Measurements from ENCODE around the gene CYP2C19. TPM values are rescaled to one million over a fixed set of nuclear protein-coding genes. Genes with fewer than 3 reads are reported as not detected.
"Not testable (repeated sequence)": the region's sequence is repeated elsewhere in the genome, so short reads cannot be mapped to it uniquely, and the experiment has no call there.

The CYP2C19 gene
- total RNA-seq, 3 donors from 2014 or later, result 0.13 TPM; not detected in 2

DNA sequence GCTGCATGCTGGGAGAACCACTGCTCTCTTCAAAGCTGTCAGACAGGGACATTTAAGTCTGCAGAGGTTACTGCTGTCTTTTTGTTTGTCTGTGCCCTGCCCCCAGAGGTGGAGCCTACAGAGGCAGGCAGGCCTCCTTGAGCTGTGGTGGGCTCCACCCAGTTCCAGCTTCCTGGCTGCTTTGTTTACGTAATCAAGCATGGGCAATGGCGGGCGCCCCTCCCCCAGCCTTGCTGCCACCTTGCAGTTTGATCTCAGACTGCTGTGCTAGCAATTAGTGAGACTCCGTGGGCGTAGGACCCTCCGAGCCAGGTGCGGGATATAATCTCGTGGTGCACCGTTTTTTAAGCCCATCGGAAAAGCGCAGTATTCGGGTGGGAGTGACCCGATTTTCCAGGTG lies 67.5 kb downstream of the CYP2C19 start:
- peaks cover 26% of the 10 kb centered on the region for H3K9me3 Mint-ChIP-seq
- not testable (repeated sequence) for ATAC-seq; H3K36me3 Mint-ChIP-seq (ENCODE audit: insufficient read depth); DNase-seq; H3K4me1 Mint-ChIP-seq (ENCODE audit: low read depth); H3K4me3 Mint-ChIP-seq; H3K27me3 Mint-ChIP-seq (ENCODE audit: low read depth)

DNA sequence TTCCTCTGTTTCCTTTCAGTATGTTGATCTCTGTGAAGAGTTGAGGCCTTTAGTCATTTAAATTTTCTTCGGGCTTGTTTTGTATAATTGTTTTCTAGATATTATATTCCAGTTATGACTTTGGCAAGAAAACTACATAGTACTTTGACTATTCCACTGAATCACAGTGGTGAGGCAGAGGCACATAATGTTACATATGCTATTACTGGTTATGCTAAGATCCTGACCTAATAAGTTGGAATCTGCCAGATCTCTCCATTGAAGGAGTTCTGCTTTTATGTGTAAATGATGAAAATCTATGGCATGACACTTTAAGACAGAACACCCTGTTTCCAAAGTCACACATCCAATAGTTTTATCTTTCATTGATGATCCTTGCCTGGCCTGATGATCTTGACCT lies 83.7 kb downstream of the CYP2C19 start:
- Mint-ChIP-seq H3K36me3 (ENCODE audit: insufficient read depth) (no peaks in the 10 kb centered on the region), H3K4me1 (ENCODE audit: low read depth) (no peaks in the 10 kb centered on the region), H3K4me3 (no peak overlapping the region), H3K27me3 (ENCODE audit: low read depth) (no peaks in the 10 kb centered on the region), H3K9me3 (peaks cover 12% of the 10 kb centered on the region)
- DNase-seq, result no peak
- ATAC-seq, result no peak

DNA sequence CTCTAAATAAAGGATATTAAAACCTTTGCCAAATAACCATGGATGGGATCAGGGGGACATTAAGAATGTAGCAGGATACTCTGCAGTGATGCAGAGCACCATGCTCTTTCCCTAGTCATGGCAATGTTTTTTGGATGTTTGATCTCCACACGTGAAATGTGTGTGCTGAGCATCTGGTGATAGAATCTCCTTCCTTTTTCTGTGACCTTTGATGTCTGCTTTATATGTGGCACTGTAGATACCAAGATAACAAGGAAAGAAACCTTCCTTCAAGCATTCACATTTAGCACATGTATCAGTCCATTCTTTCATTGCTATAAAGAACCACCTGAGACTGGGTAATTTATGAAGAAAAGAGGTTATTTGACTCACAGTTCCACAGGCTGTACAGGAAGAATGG lies 88.3 kb downstream of the CYP2C19 start:
- DNase-seq, result no peak
- Mint-ChIP-seq H3K4me3 (no peak overlapping the region), H3K9me3 (no peaks in the 10 kb centered on the region), H3K4me1 (ENCODE audit: low read depth) (no peaks in the 10 kb centered on the region), H3K36me3 (ENCODE audit: insufficient read depth) (no peaks in the 10 kb centered on the region), H3K27me3 (ENCODE audit: low read depth) (no peaks in the 10 kb centered on the region)
- no peak for ATAC-seq

GRCh38 chr10:94851263-94851662 lies 88.8 kb downstream of the CYP2C19 start:
- H3K9me3 Mint-ChIP-seq, result no peaks in the 10 kb centered on the region
- H3K4me3 Mint-ChIP-seq, result no peak overlapping the region
- ATAC-seq, result no peak
- H3K4me1 Mint-ChIP-seq (ENCODE audit: low read depth), result no peaks in the 10 kb centered on the region
- H3K27me3 Mint-ChIP-seq (ENCODE audit: low read depth), result no peaks in the 10 kb centered on the region
- H3K36me3 Mint-ChIP-seq (ENCODE audit: insufficient read depth), result no peaks in the 10 kb centered on the region
- no peak for DNase-seq

GRCh38 chr10:94852438-94852837 lies 90.0 kb downstream of the CYP2C19 start:
- DNase-seq, result no peak
- H3K4me1 Mint-ChIP-seq (ENCODE audit: low read depth), result no peaks in the 10 kb centered on the region

GRCh38 chr10:94853065-94853464 lies 90.6 kb downstream of the CYP2C19 start:
- H3K9me3 Mint-ChIP-seq, result peaks cover 4% of the 10 kb centered on the region
- no peak overlapping the region for H3K4me3 Mint-ChIP-seq
- H3K27me3 Mint-ChIP-seq (ENCODE audit: low read depth), result no peaks in the 10 kb centered on the region
- no peaks in the 10 kb centered on the region for H3K36me3 Mint-ChIP-seq (ENCODE audit: insufficient read depth)
- no peaks in the 10 kb centered on the region for H3K4me1 Mint-ChIP-seq (ENCODE audit: low read depth)
- DNase-seq, result no peak
- no peak for ATAC-seq

More at GRCh38 chr10:94852438-94852837, 90.0 kb downstream of the CYP2C19 start:
- H3K27me3 Mint-ChIP-seq (ENCODE audit: low read depth), result no peaks in the 10 kb centered on the region
- H3K9me3 Mint-ChIP-seq, result peaks cover 4% of the 10 kb centered on the region
- ATAC-seq, result no peak
- no peaks in the 10 kb centered on the region for H3K36me3 Mint-ChIP-seq (ENCODE audit: insufficient read depth)
- no peak overlapping the region for H3K4me3 Mint-ChIP-seq

GRCh38 chr10:94858005-94858404 lies 95.5 kb downstream of the CYP2C19 start:
- DNase-seq (no peak), ATAC-seq (no peak)
- Mint-ChIP-seq H3K4me1 (ENCODE audit: low read depth) (no peaks in the 10 kb centered on the region), H3K36me3 (ENCODE audit: insufficient read depth) (no peaks in the 10 kb centered on the region), H3K27me3 (ENCODE audit: low read depth) (no peaks in the 10 kb centered on the region), H3K9me3 (peaks cover 14% of the 10 kb centered on the region), H3K4me3 (no peak overlapping the region)

GRCh38 chr10:94859086-94859485 lies 96.6 kb downstream of the CYP2C19 start:
- Mint-ChIP-seq H3K4me1 (ENCODE audit: low read depth) (no peaks in the 10 kb centered on the region), H3K27me3 (ENCODE audit: low read depth) (no peaks in the 10 kb centered on the region), H3K4me3 (no peak overlapping the region), H3K36me3 (ENCODE audit: insufficient read depth) (no peaks in the 10 kb centered on the region), H3K9me3 (peaks cover 17% of the 10 kb centered on the region)
- DNase-seq, result no peak
- no peak for ATAC-seq

DNA sequence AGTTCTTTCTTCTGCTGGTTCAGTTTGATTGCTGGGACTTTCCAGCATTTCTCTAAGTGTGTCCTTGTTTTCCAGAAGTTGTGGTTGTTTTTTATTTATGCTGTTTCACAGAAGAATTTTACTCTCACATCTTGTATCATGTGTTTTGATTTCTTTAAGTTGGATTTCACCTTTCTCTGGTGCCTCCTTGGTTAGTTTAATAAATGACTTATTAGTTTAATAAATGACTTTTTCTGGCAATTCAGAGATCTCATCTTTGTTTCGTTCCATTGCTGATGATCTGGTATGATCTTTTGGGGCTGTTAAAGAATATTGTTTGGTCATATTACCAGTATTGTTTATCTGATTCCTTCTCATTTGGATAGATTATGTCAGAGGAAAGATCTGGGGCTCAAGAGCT lies 116.2 kb downstream of the CYP2C19 start:
- H3K4me3 Mint-ChIP-seq, result no peak overlapping the region
- ATAC-seq (no peak), DNase-seq (no peak)
- no peaks in the 10 kb centered on the region for H3K4me1 Mint-ChIP-seq (ENCODE audit: low read depth)
- H3K9me3 Mint-ChIP-seq, result peaks cover 12% of the 10 kb centered on the region
- no peaks in the 10 kb centered on the region for H3K27me3 Mint-ChIP-seq (ENCODE audit: low read depth)
- no peaks in the 10 kb centered on the region for H3K36me3 Mint-ChIP-seq (ENCODE audit: insufficient read depth)

GRCh38 chr10:94879214-94879613 lies 116.7 kb downstream of the CYP2C19 start:
- H3K27me3 Mint-ChIP-seq (ENCODE audit: low read depth), result no peaks in the 10 kb centered on the region
- H3K4me1 Mint-ChIP-seq (ENCODE audit: low read depth), result no peaks in the 10 kb centered on the region
- DNase-seq (no peak), ATAC-seq (no peak)
- H3K9me3 Mint-ChIP-seq, result peaks cover 12% of the 10 kb centered on the region
- H3K36me3 Mint-ChIP-seq (ENCODE audit: insufficient read depth), result no peaks in the 10 kb centered on the region
- no peak overlapping the region for H3K4me3 Mint-ChIP-seq

DNA sequence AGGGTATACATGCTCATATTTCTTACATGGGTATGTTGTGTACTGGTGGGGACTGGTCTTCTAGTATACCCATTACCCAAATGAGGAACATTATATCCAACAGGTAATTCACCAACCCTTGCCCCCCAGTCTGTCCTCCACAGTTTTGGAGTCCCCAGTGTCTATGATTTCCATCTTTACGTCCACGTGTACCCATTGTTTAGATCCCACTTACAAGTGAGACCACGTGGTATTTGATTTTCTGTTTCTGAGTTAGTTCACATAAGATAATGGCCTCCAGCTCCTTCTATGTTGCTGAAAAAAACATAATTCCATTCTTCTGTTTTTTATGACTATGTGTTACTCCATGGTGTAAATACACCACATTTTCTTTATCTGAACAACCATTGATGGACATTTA lies 126.6 kb downstream of the CYP2C19 start:
- Mint-ChIP-seq H3K4me3 (no peak overlapping the region), H3K9me3 (peaks cover 5% of the 10 kb centered on the region), H3K27me3 (ENCODE audit: low read depth) (no peaks in the 10 kb centered on the region), H3K36me3 (ENCODE audit: insufficient read depth) (no peaks in the 10 kb centered on the region), H3K4me1 (ENCODE audit: low read depth) (no peaks in the 10 kb centered on the region)
- ATAC-seq, result no peak
- DNase-seq, result no peak

GRCh38 chr10:94890264-94891022 lies 128.0 kb downstream of the CYP2C19 start:
- no peak for DNase-seq
- no peak for ATAC-seq
- Mint-ChIP-seq H3K36me3 (ENCODE audit: insufficient read depth) (no peaks in the 10 kb centered on the region), H3K4me3 (no peak overlapping the region), H3K9me3 (peaks cover 5% of the 10 kb centered on the region), H3K27me3 (ENCODE audit: low read depth) (no peaks in the 10 kb centered on the region), H3K4me1 (ENCODE audit: low read depth) (no peaks in the 10 kb centered on the region)

- not testable (repeated sequence) for H3K27me3 Mint-ChIP-seq (ENCODE audit: low read depth); H3K9me3 Mint-ChIP-seq; DNase-seq; H3K36me3 Mint-ChIP-seq (ENCODE audit: insufficient read depth); H3K4me1 Mint-ChIP-seq (ENCODE audit: low read depth); H3K4me3 Mint-ChIP-seq; ATAC-seq
Observed at GRCh38 chr10:94898414-94898813, 135.9 kb downstream of the CYP2C19 start.

GRCh38 chr10:94902080-94902479 lies 139.6 kb downstream of the CYP2C19 start:
- Mint-ChIP-seq H3K4me1 (ENCODE audit: low read depth) (no peaks in the 10 kb centered on the region), H3K4me3 (no peak overlapping the region), H3K27me3 (ENCODE audit: low read depth) (no peaks in the 10 kb centered on the region), H3K36me3 (ENCODE audit: insufficient read depth) (no peaks in the 10 kb centered on the region), H3K9me3 (peaks cover 8% of the 10 kb centered on the region)
- no peak for ATAC-seq
- no peak for DNase-seq

GRCh38 chr10:94902570-94902969 lies 140.1 kb downstream of the CYP2C19 start:
- ATAC-seq, result no peak
- Mint-ChIP-seq H3K36me3 (ENCODE audit: insufficient read depth) (no peaks in the 10 kb centered on the region), H3K4me1 (ENCODE audit: low read depth) (no peaks in the 10 kb centered on the region), H3K27me3 (ENCODE audit: low read depth) (no peaks in the 10 kb centered on the region), H3K9me3 (peaks cover 5% of the 10 kb centered on the region), H3K4me3 (no peak overlapping the region)
- DNase-seq, result no peak

Data from activated T-cell treated with anti-CD3 and anti-CD28 coated beads, Interleukin-2, amount 50 U/mL, for 4 hours (primary cell).